Measurements from ENCODE around the gene PLPP4. TPM values are rescaled to one million over a fixed set of nuclear protein-coding genes. Genes with fewer than 3 reads are reported as not detected.

PLPP4 gene
- total RNA-seq, 2 experiments from 2014 or later: not detected

- DNase-seq: no peak
- intact Hi-C loops (cut with micrococcal nuclease): no loop called here
- H3K9me3 Mint-ChIP-seq: no peaks in the 10 kb centered on the region
Observed at GRCh38 chr10:120575411-120575810, 118.4 kb downstream of the PLPP4 start.

GRCh38 chr10:120578134-120578533 lies 121.1 kb downstream of the PLPP4 start:
- DNase-seq: no peak
- H3K36me3 Mint-ChIP-seq (ENCODE audit: low read depth): no peaks in the 10 kb centered on the region
- H3K27ac Mint-ChIP-seq: no peak overlapping the region
- no peaks in the 10 kb centered on the region for H3K27me3 Mint-ChIP-seq (ENCODE audit: low read depth)
- CTCF ChIA-PET: no interaction called here
- H3K4me1 Mint-ChIP-seq (ENCODE audit: low read depth): no peaks in the 10 kb centered on the region
- H3K4me3 Mint-ChIP-seq: no peak overlapping the region
- intact Hi-C loops (cut with micrococcal nuclease): no loop called here
- no peaks in the 10 kb centered on the region for H3K9me3 Mint-ChIP-seq

More at GRCh38 chr10:120575411-120575810, 118.4 kb downstream of the PLPP4 start:
- H3K27ac Mint-ChIP-seq: no peak overlapping the region
- H3K27me3 Mint-ChIP-seq (ENCODE audit: low read depth): no peaks in the 10 kb centered on the region
- CTCF ChIA-PET: interaction anchor here (1.0 kb wide), 1 partner anchor 49 kb away, joined by 3 read pairs; no protein-coding TSS in a partner anchor
- no peak overlapping the region for H3K4me3 Mint-ChIP-seq
- H3K36me3 Mint-ChIP-seq (ENCODE audit: low read depth): no peaks in the 10 kb centered on the region
- H3K4me1 Mint-ChIP-seq (ENCODE audit: low read depth): no peaks in the 10 kb centered on the region

- no peak for DNase-seq
- intact Hi-C loops (cut with micrococcal nuclease): no loop called here
- Mint-ChIP-seq H3K36me3 (ENCODE audit: low read depth) (no peaks in the 10 kb centered on the region), H3K4me3 (no peak overlapping the region), H3K27me3 (ENCODE audit: low read depth) (no peaks in the 10 kb centered on the region), H3K9me3 (no peaks in the 10 kb centered on the region), H3K4me1 (ENCODE audit: low read depth) (no peaks in the 10 kb centered on the region), H3K27ac (no peak overlapping the region)
- CTCF ChIA-PET: no interaction called here
Observed at GRCh38 chr10:120578890-120579289, 121.9 kb downstream of the PLPP4 start.

GRCh38 chr10:120580918-120581895 lies 124.2 kb downstream of the PLPP4 start:
- intact Hi-C loops (cut with micrococcal nuclease): no loop called here
- H3K4me3 Mint-ChIP-seq: no peak overlapping the region

GRCh38 chr10:120582753-120583152 lies 125.7 kb downstream of the PLPP4 start:
- CTCF ChIA-PET: no interaction called here
- no peak overlapping the region for H3K27ac Mint-ChIP-seq
- intact Hi-C loops (cut with micrococcal nuclease): no loop called here
- H3K36me3 Mint-ChIP-seq (ENCODE audit: low read depth): no peaks in the 10 kb centered on the region
- H3K4me3 Mint-ChIP-seq: no peak overlapping the region
- DNase-seq: no peak
- H3K27me3 Mint-ChIP-seq (ENCODE audit: low read depth): peaks cover 3% of the 10 kb centered on the region
- no peaks in the 10 kb centered on the region for H3K9me3 Mint-ChIP-seq
- no peaks in the 10 kb centered on the region for H3K4me1 Mint-ChIP-seq (ENCODE audit: low read depth)

More at GRCh38 chr10:120580918-120581895, 124.2 kb downstream of the PLPP4 start:
- DNase-seq: no peak
- Mint-ChIP-seq H3K9me3 (no peaks in the 10 kb centered on the region), H3K27ac (no peak overlapping the region), H3K27me3 (ENCODE audit: low read depth) (no peaks in the 10 kb centered on the region), H3K4me1 (ENCODE audit: low read depth) (no peaks in the 10 kb centered on the region), H3K36me3 (ENCODE audit: low read depth) (no peaks in the 10 kb centered on the region)
- CTCF ChIA-PET: no interaction called here

- CTCF ChIA-PET: no interaction called here
- H3K4me3 Mint-ChIP-seq: no peak overlapping the region
Observed at GRCh38 chr10:120583424-120584108, 126.5 kb downstream of the PLPP4 start.

GRCh38 chr10:120584786-120585185 lies 127.8 kb downstream of the PLPP4 start:
- DNase-seq: no peak

More at GRCh38 chr10:120583424-120584108, 126.5 kb downstream of the PLPP4 start:
- no peaks in the 10 kb centered on the region for H3K36me3 Mint-ChIP-seq (ENCODE audit: low read depth)
- DNase-seq: no peak
- H3K27me3 Mint-ChIP-seq (ENCODE audit: low read depth): peaks cover 3% of the 10 kb centered on the region
- intact Hi-C loops (cut with micrococcal nuclease): no loop called here
- H3K27ac Mint-ChIP-seq: no peak overlapping the region
- no peaks in the 10 kb centered on the region for H3K4me1 Mint-ChIP-seq (ENCODE audit: low read depth)
- H3K9me3 Mint-ChIP-seq: no peaks in the 10 kb centered on the region

GRCh38 chr10:120586471-120586872 lies 129.4 kb downstream of the PLPP4 start:
- no peaks in the 10 kb centered on the region for H3K4me1 Mint-ChIP-seq (ENCODE audit: low read depth)
- CTCF ChIA-PET: no interaction called here
- intact Hi-C loops (cut with micrococcal nuclease): no loop called here

More at GRCh38 chr10:120584786-120585185, 127.8 kb downstream of the PLPP4 start:
- Mint-ChIP-seq H3K36me3 (ENCODE audit: low read depth) (no peaks in the 10 kb centered on the region), H3K4me1 (ENCODE audit: low read depth) (no peaks in the 10 kb centered on the region), H3K4me3 (no peak overlapping the region), H3K9me3 (no peaks in the 10 kb centered on the region), H3K27ac (no peak overlapping the region), H3K27me3 (ENCODE audit: low read depth) (peaks cover 3% of the 10 kb centered on the region)
- CTCF ChIA-PET: no interaction called here
- intact Hi-C loops (cut with micrococcal nuclease): no loop called here

GRCh38 chr10:120587061-120587460 lies 130.0 kb downstream of the PLPP4 start:
- H3K9me3 Mint-ChIP-seq: peaks cover 2% of the 10 kb centered on the region
- no peaks in the 10 kb centered on the region for H3K36me3 Mint-ChIP-seq (ENCODE audit: low read depth)
- intact Hi-C loops (cut with micrococcal nuclease): no loop called here
- DNase-seq: no peak
- no peaks in the 10 kb centered on the region for H3K4me1 Mint-ChIP-seq (ENCODE audit: low read depth)
- no peak overlapping the region for H3K27ac Mint-ChIP-seq
- CTCF ChIA-PET: no interaction called here
- H3K27me3 Mint-ChIP-seq (ENCODE audit: low read depth): peaks cover 3% of the 10 kb centered on the region
- no peak overlapping the region for H3K4me3 Mint-ChIP-seq

More at GRCh38 chr10:120586471-120586872, 129.4 kb downstream of the PLPP4 start:
- Mint-ChIP-seq H3K9me3 (no peaks in the 10 kb centered on the region), H3K36me3 (ENCODE audit: low read depth) (no peaks in the 10 kb centered on the region), H3K27ac (no peak overlapping the region), H3K4me3 (no peak overlapping the region), H3K27me3 (ENCODE audit: low read depth) (peaks cover 3% of the 10 kb centered on the region)
- no peak for DNase-seq

- Mint-ChIP-seq H3K27me3 (ENCODE audit: low read depth) (peaks cover 3% of the 10 kb centered on the region), H3K9me3 (peaks cover 2% of the 10 kb centered on the region), H3K27ac (no peak overlapping the region), H3K4me1 (ENCODE audit: low read depth) (no peaks in the 10 kb centered on the region), H3K36me3 (ENCODE audit: low read depth) (no peaks in the 10 kb centered on the region), H3K4me3 (no peak overlapping the region)
- CTCF ChIA-PET: no interaction called here
- intact Hi-C loops (cut with micrococcal nuclease): no loop called here
- DNase-seq: no peak
Observed at GRCh38 chr10:120588311-120588710, 131.3 kb downstream of the PLPP4 start.

- CTCF ChIA-PET: no interaction called here
- Mint-ChIP-seq H3K27ac (no peak overlapping the region), H3K36me3 (ENCODE audit: low read depth) (no peaks in the 10 kb centered on the region), H3K27me3 (ENCODE audit: low read depth) (no peaks in the 10 kb centered on the region), H3K9me3 (peaks cover 2% of the 10 kb centered on the region), H3K4me1 (ENCODE audit: low read depth) (no peaks in the 10 kb centered on the region), H3K4me3 (no peak overlapping the region)
- no peak for DNase-seq
- intact Hi-C loops (cut with micrococcal nuclease): no loop called here
Observed at GRCh38 chr10:120593693-120594092, 136.7 kb downstream of the PLPP4 start.

- CTCF ChIA-PET: no interaction called here
- Mint-ChIP-seq H3K4me1 (ENCODE audit: low read depth) (no peaks in the 10 kb centered on the region), H3K27me3 (ENCODE audit: low read depth) (peaks cover 3% of the 10 kb centered on the region), H3K36me3 (ENCODE audit: low read depth) (no peaks in the 10 kb centered on the region), H3K4me3 (no peak overlapping the region), H3K9me3 (no peaks in the 10 kb centered on the region), H3K27ac (no peak overlapping the region)
- intact Hi-C loops (cut with micrococcal nuclease): no loop called here
- no peak for DNase-seq
Observed at GRCh38 chr10:120597902-120598301, 140.9 kb downstream of the PLPP4 start.
